HepG2 (cell line): ENCODE data around the gene CFAP119. TPM values are rescaled to one million over a fixed set of nuclear protein-coding genes. Genes with fewer than 3 reads are reported as not detected.

Source experiments
- ATF7-NPFF ChIP-seq: sonication (generic); formaldehyde crosslinking; IDR thresholded peaks from 2 replicates; pipeline ENCODE4 v1.8.1; 2023; ENCODE audit warnings: mild to moderate bottlenecking, low read depth, missing genetic modification reagents, moderate library complexity
- GATAD2A ChIP-seq: IDR thresholded peaks from 2 replicates; pipeline ENCODE4 v1.6.1; 2016
- MZF1 ChIP-seq: sonication (generic); formaldehyde crosslinking; IDR thresholded peaks from 2 replicates; pipeline ENCODE4 v1.8.1; 2023; ENCODE audit warnings: mild to moderate bottlenecking, missing genetic modification reagents, borderline replicate concordance
- NFE2 ChIP-seq: sonication (generic); formaldehyde crosslinking; IDR thresholded peaks from 2 replicates; pipeline ENCODE4 v1.4.0; 2020; ENCODE audit warnings: missing genetic modification reagents
- SPEN ChIP-seq: sonication (generic); formaldehyde crosslinking; IDR thresholded peaks from 2 replicates; pipeline ENCODE4 v1.5.1; 2020; ENCODE audit warnings: low read depth, mild to moderate bottlenecking, missing genetic modification reagents
- TCF12 ChIP-seq, 2 experiments: fragments of 450-650 bp in 1 of 2; sonication (generic) in 1 of 2; formaldehyde crosslinking in 1 of 2; IDR thresholded peaks; 2 replicates each; pipeline versions ENCODE4 v1.6.1 to v1.8.0; 2017 to 2022; ENCODE audit warnings: antibody characterized with exemption in 1 of 2, mild to moderate bottlenecking in 1 of 2, missing genetic modification reagents in 1 of 2, moderate library complexity in 1 of 2
- TOE1 ChIP-seq: sonication (generic); formaldehyde crosslinking; IDR thresholded peaks from 2 replicates; pipeline ENCODE4 v1.4.0; 2020; ENCODE audit warnings: mild to moderate bottlenecking, missing genetic modification reagents
- U2AF1 ChIP-seq: fragments of 200-400 bp; formaldehyde crosslinking; optimal IDR thresholded peaks from 2 replicates; pipeline ENCODE3; 2017; ENCODE audit warnings: mild to moderate bottlenecking, low read depth, low read length
- YEATS2 ChIP-seq: sonication (generic); formaldehyde crosslinking; IDR thresholded peaks from 2 replicates; pipeline ENCODE4 v1.4.0; 2020; ENCODE audit warnings: missing genetic modification reagents, borderline replicate concordance
- ZBTB3 ChIP-seq: sonication (generic); formaldehyde crosslinking; IDR thresholded peaks from 2 replicates; pipeline ENCODE4 v1.4.0; 2020; ENCODE audit warnings: low read depth, mild to moderate bottlenecking, moderate library complexity, missing genetic modification reagents, borderline replicate concordance
- ZNF414 ChIP-seq: sonication (generic); formaldehyde crosslinking; IDR thresholded peaks from 2 replicates; pipeline ENCODE4 v1.5.0; 2020; ENCODE audit warnings: missing genetic modification reagents
- ZNF503 ChIP-seq: sonication (generic); formaldehyde crosslinking; IDR thresholded peaks from 2 replicates; pipeline ENCODE4 v1.4.0; 2020; ENCODE audit warnings: missing genetic modification reagents
- ZNF609 ChIP-seq: sonication (generic); formaldehyde crosslinking; IDR thresholded peaks from 2 replicates; pipeline ENCODE4 v1.4.0; 2020; ENCODE audit warnings: mild to moderate bottlenecking, missing genetic modification reagents, borderline replicate concordance
- ZNF713 ChIP-seq: sonication (generic); formaldehyde crosslinking; IDR thresholded peaks from 2 replicates; pipeline ENCODE4 v1.4.0; 2020; ENCODE audit warnings: mild to moderate bottlenecking, missing genetic modification reagents
- ZSCAN12 ChIP-seq: sonication (generic); formaldehyde crosslinking; IDR thresholded peaks from 2 replicates; pipeline ENCODE4 v1.9.0; 2021; ENCODE audit warnings: mild to moderate bottlenecking, missing genetic modification reagents
- ZSCAN31 ChIP-seq: sonication (generic); formaldehyde crosslinking; IDR thresholded peaks from 2 replicates; pipeline ENCODE4 v1.5.0; 2020; ENCODE audit warnings: low read depth, mild to moderate bottlenecking, missing genetic modification reagents
- polyA plus RNA-seq, 8 experiments: library from polyadenylated mRNA; depleted of rRNA in 3 of 8; stranded (reverse) in 7 of 8; unstranded in 1 of 8; fragments of >200 nt; fragmentation: Illumina TruSeq in 4 of 8; extraction: Trizol in 4 of 8; gene quantifications; 2 replicates each; pipeline versions ENCODE4 v1.2.1 to v1.2.3, GENCODE V29; 2011 to 2016; ENCODE audit warnings: low read depth in 4 of 8, missing spikeins in 1 of 8, mixed read lengths in 1 of 8; ENCODE audit not compliant: insufficient read depth in 1 of 8
- total RNA-seq, 5 experiments: library from RNA; depleted of rRNA; stranded (reverse); fragments of >200 nt; fragmentation: Illumina TruSeq; extraction: Trizol; gene quantifications; 2 replicates each; pipeline ENCODE4 v1.2.3, GENCODE V29; 2016; ENCODE audit warnings: low read depth in 1 of 5
- TF ChIP-seq, protein P1 (sequence below): sonication (generic); formaldehyde crosslinking; IDR thresholded peaks from 2 replicates; pipeline ENCODE4 v1.5.0; 2020; ENCODE audit warnings: missing genetic modification reagents

Gene CFAP119
- total and polyA plus RNA-seq, 2 of the 13 experiments (the other 11 are each of a cell fraction or from before 2014, with no cell fraction given), result 6.4 TPM

DNA sequence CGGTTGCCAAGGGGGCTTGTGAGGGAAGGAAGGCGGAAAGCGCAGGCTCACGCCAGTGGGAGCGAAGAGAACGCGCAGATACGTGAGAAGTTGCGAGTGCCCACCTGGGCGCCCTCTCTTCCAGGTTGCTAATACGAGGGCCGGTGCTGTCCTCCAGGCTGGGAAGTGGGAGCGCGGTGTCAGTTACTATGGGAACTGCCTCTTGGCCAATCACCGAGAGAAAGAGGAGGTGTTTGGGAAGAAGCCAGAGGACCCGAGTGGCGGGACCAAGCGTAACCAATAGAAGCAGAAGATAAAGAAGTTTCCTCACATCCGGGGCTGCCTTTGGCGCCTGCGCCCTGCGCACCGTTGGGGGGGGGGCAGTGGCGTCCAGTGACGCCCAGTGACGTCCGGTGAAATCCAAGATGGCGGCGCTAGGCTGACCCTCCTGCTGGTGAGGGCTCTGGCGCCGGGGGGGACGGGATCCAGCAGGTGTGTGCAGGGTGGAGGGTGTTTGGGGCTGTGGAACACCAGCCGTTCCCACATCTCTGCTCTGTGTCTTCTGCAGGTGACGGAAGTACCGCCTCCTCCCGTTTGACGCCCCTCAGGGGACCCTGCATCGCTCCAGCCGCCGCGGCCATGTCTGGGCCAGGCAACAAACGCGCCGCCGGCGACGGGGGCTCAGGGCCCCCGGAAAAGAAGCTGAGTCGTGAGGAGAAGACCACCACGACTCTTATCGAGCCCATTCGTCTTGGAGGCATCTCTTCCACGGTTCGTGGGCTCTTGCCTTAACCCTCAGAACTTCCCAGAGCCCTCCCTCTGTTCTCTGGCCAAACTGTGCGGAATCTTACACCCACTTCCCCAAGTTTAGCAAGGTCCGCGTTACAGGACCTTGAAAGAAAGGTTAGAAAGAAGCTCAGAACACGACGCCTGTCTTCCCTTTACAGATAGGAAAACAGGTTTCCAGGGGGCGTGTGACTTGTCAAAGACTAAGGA is at the start of gene CFAP119, which contains the start of gene RNF40 (continued):
- TF ChIP-seq TOE1 (CRISPR knock-in tag) (0 out of 2 replicates have a peak, but pooled peaks have one; percentile 59), TCF12 (IDR thresholded peaks at IDR 0.05) (no peak), TCF12 (CRISPR knock-in tag; IDR thresholded peaks at IDR 0.05) (no peak), ATF7-NPFF (CRISPR knock-in tag) (peak; percentile 63), ZNF713 (CRISPR knock-in tag) (no peak), YEATS2 (CRISPR knock-in tag) (peak; percentile 91), U2AF1 (no peak), ZSCAN12 (CRISPR knock-in tag) (no peak), GATAD2A (CRISPR knock-in tag) (peak; percentile 37), SPEN (CRISPR knock-in tag) (peak; percentile 52; the same call in 1 of the 2 replicates), ZSCAN31 (CRISPR knock-in tag) (peak; percentile 94), NFE2 (CRISPR knock-in tag) (no peak), ZNF609 (CRISPR knock-in tag) (peak; percentile 19; the same call in 1 of the 2 replicates), ZBTB3 (CRISPR knock-in tag) (0 out of 2 replicates have a peak, but pooled peaks have one; percentile 24), ZNF503 (CRISPR knock-in tag) (no peak), MZF1 (0 out of 2 replicates have a peak, but pooled peaks have one; percentile 15), ZNF414 (CRISPR knock-in tag) (peak; percentile 75; the same call in 1 of the 2 replicates)
- TF ChIP-seq, protein P1, sequence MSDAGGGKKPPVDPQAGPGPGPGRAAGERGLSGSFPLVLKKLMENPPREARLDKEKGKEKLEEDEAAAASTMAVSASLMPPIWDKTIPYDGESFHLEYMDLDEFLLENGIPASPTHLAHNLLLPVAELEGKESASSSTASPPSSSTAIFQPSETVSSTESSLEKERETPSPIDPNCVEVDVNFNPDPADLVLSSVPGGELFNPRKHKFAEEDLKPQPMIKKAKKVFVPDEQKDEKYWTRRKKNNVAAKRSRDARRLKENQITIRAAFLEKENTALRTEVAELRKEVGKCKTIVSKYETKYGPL (CRISPR knock-in tag), result 0 out of 2 replicates have a peak, but pooled peaks have one; percentile 55
